Stomach (tissue), 9 donors: ENCODE results near the gene ZFR2. TPM values are rescaled to one million over a fixed set of nuclear protein-coding genes. Genes with fewer than 3 reads are reported as not detected.

ENCODE experiments used
- DNase-seq, 2 donors: peaks; one replicate each; pipeline versions ENCODE4 v3.0.0 to v3.0.0-alpha.2; 2013 to 2019
- H3K27ac ChIP-seq, 5 donors: fragments of 200-600 bp in 4 of 5; sonication (generic) in 4 of 5; one replicate each; pipeline ENCODE4 v1.5.1; 2013 to 2019; ENCODE audit warnings: mild to moderate bottlenecking in 1 of 5, moderate library complexity in 1 of 5
- H3K27me3 ChIP-seq, 3 donors: fragments of 200-600 bp; sonication (generic); one replicate each; pipeline ENCODE4 v1.5.1; 2017 to 2019; ENCODE audit warnings: mixed run types in 1 of 3
- H3K36me3 ChIP-seq, 4 donors: fragments of 200-600 bp; sonication (generic); 1 replicate in 3 of 4; 2 replicates in 1 of 4; pipeline ENCODE4 v1.5.1; 2016 to 2019
- H3K4me1 ChIP-seq, 4 donors: fragments of 200-600 bp; sonication (generic); one replicate each; pipeline ENCODE4 v1.5.1; 2016 to 2019
- H3K4me3 ChIP-seq, 4 donors: fragments of 200-600 bp; sonication (generic) in 3 of 4; one replicate each; pipeline ENCODE4 v1.5.1; 2016 to 2019; ENCODE audit warnings: mild to moderate bottlenecking in 1 of 4
- H3K9me3 ChIP-seq, 4 donors: fragments of 200-600 bp; sonication (generic); one replicate each; pipeline ENCODE4 v1.5.1; 2016 to 2019
- CTCF ChIP-seq, 7 experiments: fragments of 450-650 bp in 4 of 7; fragments of 200-600 bp in 3 of 7; sonication (generic) in 3 of 7; IDR thresholded peaks; one replicate each; pipeline ENCODE4 v1.5.1; 2016 to 2019; ENCODE audit warnings: antibody characterized with exemption in 7 of 7, control low read depth in 2 of 7, mild to moderate bottlenecking in 1 of 7
- EP300 ChIP-seq: sonication (generic); formaldehyde crosslinking; IDR thresholded peaks from one replicate; pipeline ENCODE4 v1.6.1; 2017; ENCODE audit warnings: antibody characterized with exemption
- POLR2A ChIP-seq, 4 donors: fragments of 450-650 bp; IDR thresholded peaks; one replicate each; pipeline ENCODE4 v1.6.1; 2016; ENCODE audit warnings: antibody characterized with exemption in 4 of 4, control low read depth in 2 of 4, mild to moderate bottlenecking in 1 of 4, moderate library complexity in 1 of 4
- POLR2AphosphoS5 ChIP-seq, 3 donors: sonication (generic); formaldehyde crosslinking; IDR thresholded peaks; one replicate each; pipeline ENCODE4 v1.6.1; 2016; ENCODE audit warnings: antibody characterized with exemption in 3 of 3
- WGBS, 5 donors: extraction: QIAGEN DNeasy Blood & Tissue Kit in 3 of 5; methylation state at CpG; one replicate each; pipeline versions ENCODE4 v1.1.5 to v1.1.7; 2013 to 2018; 5-methylcytosine and 5-hydroxymethylcytosine counted together
- intact Hi-C: fragments of 100-400 bp; cut with DNase I; formaldehyde crosslinking; loops from one replicate; pipeline ENCODE4 v1.15.1; 2023; ENCODE audit warnings: low total_unique reads
- polyA plus RNA-seq, 3 donors: library from polyadenylated mRNA; stranded (reverse); fragments of 200-250 nt; gene quantifications; one replicate each; pipeline ENCODE4 v1.2.3, GENCODE V29; 2013
- total RNA-seq, 5 donors: library from RNA; depleted of rRNA; stranded (reverse); fragments of >200 nt; gene quantifications; one replicate each; pipeline versions ENCODE4 v1.1.0 to v1.2.3, GENCODE V29; 2014 to 2016
- donor health status: healthy with polysubstance abuse.
- donor health status: Bipolar disorder and iron deficiency.
- donor health status: healthy.

The ZFR2 gene
- total and polyA plus RNA-seq, 8 donors: 0.10 to 0.29 TPM; not detected in 6

- DNase-seq: no peak
- TF ChIP-seq POLR2AphosphoS5 (IDR thresholded peaks at IDR 0.05) (no peak), EP300 (no peak), POLR2A (IDR thresholded peaks at IDR 0.05) (no peak), CTCF (IDR thresholded peaks at IDR 0.05) (no peak)
- H3K4me1 ChIP-seq: no peaks in the 10 kb centered on the region
Measured at GRCh38 chr19:3908266-3909054, 39.6 kb upstream of the ZFR2 start.

GRCh38 chr19:3907626-3908265 is 38.9 kb upstream of the ZFR2 start:
- peaks cover 9 to 19% (median 14%) of the 10 kb centered on the region in 4 donors for H3K9me3 ChIP-seq
- intact Hi-C loops: no loop called here
- no peaks in the 10 kb centered on the region for H3K36me3 ChIP-seq
- H3K4me3 ChIP-seq: no peak overlapping the region
- TF ChIP-seq CTCF (IDR thresholded peaks at IDR 0.05) (no peak), POLR2A (IDR thresholded peaks at IDR 0.05) (no peak), EP300 (no peak), POLR2AphosphoS5 (IDR thresholded peaks at IDR 0.05) (no peak)
- no peak for DNase-seq
- no peaks in the 10 kb centered on the region for H3K4me1 ChIP-seq
- H3K27ac ChIP-seq: no peak overlapping the region
- WGBS, 5 donors: 81 to 90% (median 87%) methylated on average over 46 to 50 of the region's 50 CpGs
- peaks cover 0 to 12% (median 0%) of the 10 kb centered on the region in 3 donors for H3K27me3 ChIP-seq

More at GRCh38 chr19:3908266-3909054, 39.6 kb upstream of the ZFR2 start:
- H3K27ac ChIP-seq: no peak overlapping the region
- H3K9me3 ChIP-seq: peaks cover 9 to 19% (median 14%) of the 10 kb centered on the region in 4 donors
- WGBS, 5 donors: 70 to 74% (median 74%) methylated on average over 9 to 14 of the region's 14 CpGs
- no peaks in the 10 kb centered on the region for H3K36me3 ChIP-seq
- peaks cover 0 to 12% (median 0%) of the 10 kb centered on the region in 3 donors for H3K27me3 ChIP-seq
- H3K4me3 ChIP-seq: no peak overlapping the region
- intact Hi-C loops: no loop called here

GRCh38 chr19:3904233-3904632 is 35.4 kb upstream of the ZFR2 start:
- Histone ChIP-seq H3K27ac (no peak overlapping the region), H3K4me1 (peaks cover 0 to 6% (median 0%) of the 10 kb centered on the region in 4 donors), H3K4me3 (no peak overlapping the region), H3K27me3 (peaks cover 0 to 12% (median 0%) of the 10 kb centered on the region in 3 donors), H3K9me3 (peaks cover 0 to 1% (median 0%) of the 10 kb centered on the region in 4 donors), H3K36me3 (no peaks in the 10 kb centered on the region)
- no peak for DNase-seq
- WGBS, 5 donors: 89 to 95% (median 93%) methylated on average over 8 of the region's 8 CpGs
- TF ChIP-seq POLR2A (IDR thresholded peaks at IDR 0.05) (no peak), CTCF (IDR thresholded peaks at IDR 0.05) (no peak), POLR2AphosphoS5 (IDR thresholded peaks at IDR 0.05) (no peak), EP300 (no peak)
- intact Hi-C loops: no loop called here

GRCh38 chr19:3902317-3902973 is 33.6 kb upstream of the ZFR2 start:
- no peak overlapping the region for H3K27ac ChIP-seq
- H3K4me1 ChIP-seq: peaks cover 0 to 7% (median 0%) of the 10 kb centered on the region in 4 donors
- peaks cover 0 to 10% (median 8%) of the 10 kb centered on the region in 4 donors for H3K9me3 ChIP-seq
- WGBS, 5 donors: 76 to 78% (median 77%) methylated on average over 13 to 15 of the region's 15 CpGs
- no peak overlapping the region for H3K4me3 ChIP-seq
- no peaks in the 10 kb centered on the region for H3K36me3 ChIP-seq
- no peak for DNase-seq
- TF ChIP-seq EP300: no peak
- no peak for TF ChIP-seq CTCF (IDR thresholded peaks at IDR 0.05)
- no peak for TF ChIP-seq POLR2A (IDR thresholded peaks at IDR 0.05)
- peaks cover 0 to 7% (median 0%) of the 10 kb centered on the region in 3 donors for H3K27me3 ChIP-seq
- intact Hi-C loops: no loop called here
